ENCODE data around the gene ISM1.
"Not testable (repeated sequence)": the region's sequence is repeated elsewhere in the genome, so short reads cannot be mapped to it uniquely, and the experiment has no call there.

ISM1 gene

GRCh38 chr20:13221673-13222318 is 722 bp downstream of the ISM1 start:
- DNase-seq (ENCODE audit: low spot score), result peak; percentile 81

- DNase-seq (ENCODE audit: low spot score), result no peak
These were observed 1.2 kb downstream of the ISM1 start for GRCh38 chr20:13222319-13222716.

GRCh38 chr20:13223736-13224520 is 2.9 kb downstream of the ISM1 start:
- DNase-seq (ENCODE audit: low spot score), result no peak

GRCh38 chr20:13226367-13226766 is 5.3 kb downstream of the ISM1 start:
- no peak for DNase-seq (ENCODE audit: low spot score)

- no peak for DNase-seq (ENCODE audit: low spot score)
These were observed 7.7 kb downstream of the ISM1 start for GRCh38 chr20:13228771-13229170.

- no peak for DNase-seq (ENCODE audit: low spot score)
These were observed 8.5 kb downstream of the ISM1 start for GRCh38 chr20:13229538-13229937.

GRCh38 chr20:13231031-13231752 is 10.1 kb downstream of the ISM1 start:
- DNase-seq (ENCODE audit: low spot score), result peak; percentile 93

- DNase-seq (ENCODE audit: low spot score), result no peak
These were observed 11.9 kb downstream of the ISM1 start for GRCh38 chr20:13232999-13233398.

GRCh38 chr20:13234961-13235360 is 13.9 kb downstream of the ISM1 start:
- DNase-seq (ENCODE audit: low spot score), result no peak

GRCh38 chr20:13236360-13236759 is 15.3 kb downstream of the ISM1 start:
- not testable (repeated sequence) for DNase-seq (ENCODE audit: low spot score)

GRCh38 chr20:13236990-13237720 is 16.1 kb downstream of the ISM1 start:
- no peak for DNase-seq (ENCODE audit: low spot score)

GRCh38 chr20:13238001-13238653 is 17.1 kb downstream of the ISM1 start:
- DNase-seq (ENCODE audit: low spot score), result no peak

- peak; percentile 58 for DNase-seq (ENCODE audit: low spot score)
These were observed 22.8 kb downstream of the ISM1 start for GRCh38 chr20:13243826-13244376.

- no peak for DNase-seq (ENCODE audit: low spot score)
These were observed 24.2 kb downstream of the ISM1 start for GRCh38 chr20:13245250-13245723.

- no peak for DNase-seq (ENCODE audit: low spot score)
These were observed 28.2 kb downstream of the ISM1 start for GRCh38 chr20:13249118-13249797.

GRCh38 chr20:13249798-13250170 is 28.7 kb downstream of the ISM1 start:
- no peak for DNase-seq (ENCODE audit: low spot score)

- no peak for DNase-seq (ENCODE audit: low spot score)
These were observed 29.2 kb downstream of the ISM1 start for GRCh38 chr20:13250251-13250650.

GRCh38 chr20:13251106-13251903 is 30.2 kb downstream of the ISM1 start:
- DNase-seq (ENCODE audit: low spot score), result no peak

- DNase-seq (ENCODE audit: low spot score), result no peak
These were observed 30.8 kb downstream of the ISM1 start for GRCh38 chr20:13251904-13252297.

- no peak for DNase-seq (ENCODE audit: low spot score)
These were observed 34.3 kb downstream of the ISM1 start for GRCh38 chr20:13255356-13255755.
